ENCODE measurements around the gene ZNF22. TPM values are rescaled to one million over a fixed set of nuclear protein-coding genes. Genes with fewer than 3 reads are reported as not detected.
"Not testable (repeated sequence)": the region's sequence is repeated elsewhere in the genome, so short reads cannot be mapped to it uniquely, and the experiment has no call there.

ZNF22 gene
- total RNA-seq, 4 donors from 2014 or later = 4.7 to 19.0 (median 8.0) TPM

DNA sequence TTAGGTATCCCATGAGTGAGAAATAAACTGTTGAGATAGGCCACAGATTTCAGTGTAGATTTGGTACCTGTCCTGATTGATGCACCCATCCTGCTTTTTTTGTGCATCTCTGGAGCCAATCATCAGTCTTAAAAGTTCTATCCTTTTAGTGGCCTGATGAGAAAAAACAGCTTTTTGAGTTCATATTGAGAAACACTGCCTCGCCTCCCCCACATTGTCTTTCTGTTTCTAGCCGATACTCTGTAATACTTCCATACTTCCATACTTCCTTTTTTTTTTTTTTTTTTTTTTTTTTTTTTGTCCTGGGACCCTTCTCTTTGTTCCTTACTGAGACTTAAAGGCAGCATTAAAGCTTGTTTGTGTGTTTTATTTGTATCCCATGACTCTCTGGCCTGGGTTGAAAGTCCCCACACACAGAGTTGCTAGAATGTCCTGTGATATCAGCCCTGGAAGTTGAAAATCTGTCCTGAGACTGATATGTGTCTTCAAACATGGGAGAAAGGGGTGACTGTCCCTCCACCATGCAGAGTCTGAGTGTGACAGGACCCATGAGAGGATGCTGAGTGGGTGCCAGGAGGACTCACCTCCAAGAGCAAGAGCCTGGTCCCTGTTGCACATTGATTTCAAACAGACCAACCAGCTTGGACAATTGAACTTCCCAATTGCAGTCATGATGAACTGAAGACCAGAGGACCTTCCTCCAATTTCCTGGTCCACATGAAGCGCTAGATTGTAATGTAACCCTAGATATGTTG is 5.7 kb downstream of the ZNF22 start:
- H3K9me3 ChIP-seq = no peaks in the 10 kb centered on the region
- H3K36me3 ChIP-seq = peaks cover 0 to 10% (median 0%) of the 10 kb centered on the region in 3 donors
- TF ChIP-seq, protein P1, sequence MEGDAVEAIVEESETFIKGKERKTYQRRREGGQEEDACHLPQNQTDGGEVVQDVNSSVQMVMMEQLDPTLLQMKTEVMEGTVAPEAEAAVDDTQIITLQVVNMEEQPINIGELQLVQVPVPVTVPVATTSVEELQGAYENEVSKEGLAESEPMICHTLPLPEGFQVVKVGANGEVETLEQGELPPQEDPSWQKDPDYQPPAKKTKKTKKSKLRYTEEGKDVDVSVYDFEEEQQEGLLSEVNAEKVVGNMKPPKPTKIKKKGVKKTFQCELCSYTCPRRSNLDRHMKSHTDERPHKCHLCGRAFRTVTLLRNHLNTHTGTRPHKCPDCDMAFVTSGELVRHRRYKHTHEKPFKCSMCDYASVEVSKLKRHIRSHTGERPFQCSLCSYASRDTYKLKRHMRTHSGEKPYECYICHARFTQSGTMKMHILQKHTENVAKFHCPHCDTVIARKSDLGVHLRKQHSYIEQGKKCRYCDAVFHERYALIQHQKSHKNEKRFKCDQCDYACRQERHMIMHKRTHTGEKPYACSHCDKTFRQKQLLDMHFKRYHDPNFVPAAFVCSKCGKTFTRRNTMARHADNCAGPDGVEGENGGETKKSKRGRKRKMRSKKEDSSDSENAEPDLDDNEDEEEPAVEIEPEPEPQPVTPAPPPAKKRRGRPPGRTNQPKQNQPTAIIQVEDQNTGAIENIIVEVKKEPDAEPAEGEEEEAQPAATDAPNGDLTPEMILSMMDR (IDR thresholded peaks at IDR 0.05) = no peak
- TF ChIP-seq POLR2A (IDR thresholded peaks at IDR 0.05) = no peak
- no peak overlapping the region for H3K27ac ChIP-seq
- DNase-seq = no peak
- no peaks in the 10 kb centered on the region for H3K27me3 ChIP-seq
- no peak overlapping the region for H3K4me3 ChIP-seq
- peaks cover 0 to 12% (median 3%) of the 10 kb centered on the region in 4 donors for H3K4me1 ChIP-seq

DNA sequence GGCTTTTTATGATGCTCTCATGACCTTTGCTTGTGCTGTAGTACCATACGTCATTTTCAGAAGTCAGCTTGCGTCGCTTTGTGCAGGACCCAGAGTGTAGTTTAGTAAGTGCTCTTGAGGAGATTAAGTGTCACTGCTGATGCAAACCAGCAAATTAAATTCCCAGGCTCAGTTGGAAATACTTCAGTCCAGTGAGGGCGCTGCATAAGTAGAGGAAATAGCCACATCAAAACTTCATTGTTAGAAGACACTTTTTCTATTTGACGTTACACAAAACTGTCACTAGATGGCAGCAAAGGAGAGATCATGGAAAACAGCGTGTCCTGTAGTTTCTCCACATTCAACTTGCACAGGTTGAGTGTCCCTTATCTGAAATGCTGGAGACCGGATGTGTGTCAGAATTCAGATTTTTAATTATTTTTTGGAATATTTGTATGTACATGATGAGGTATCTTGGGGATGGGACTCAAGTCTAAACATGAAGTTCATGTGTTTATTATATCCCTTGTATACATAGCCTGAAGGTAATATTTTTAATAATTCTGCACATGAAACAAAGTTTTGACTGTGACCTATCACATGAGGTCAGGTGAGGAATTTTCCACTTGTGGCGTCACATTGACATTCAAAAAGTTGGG is 7.9 kb downstream of the ZNF22 start:
- no peaks in the 10 kb centered on the region for H3K4me1 ChIP-seq
- DNase-seq = no peak
- H3K9me3 ChIP-seq = no peaks in the 10 kb centered on the region
- H3K27me3 ChIP-seq = no peaks in the 10 kb centered on the region
- no peak overlapping the region for H3K4me3 ChIP-seq
- no peak for TF ChIP-seq POLR2A (IDR thresholded peaks at IDR 0.05)
- TF ChIP-seq, protein P1 (IDR thresholded peaks at IDR 0.05) = peak; percentile 38 to 91 (median 83)
- H3K27ac ChIP-seq = no peak overlapping the region
- H3K36me3 ChIP-seq = peaks cover 0 to 5% (median 0%) of the 10 kb centered on the region in 3 donors

DNA sequence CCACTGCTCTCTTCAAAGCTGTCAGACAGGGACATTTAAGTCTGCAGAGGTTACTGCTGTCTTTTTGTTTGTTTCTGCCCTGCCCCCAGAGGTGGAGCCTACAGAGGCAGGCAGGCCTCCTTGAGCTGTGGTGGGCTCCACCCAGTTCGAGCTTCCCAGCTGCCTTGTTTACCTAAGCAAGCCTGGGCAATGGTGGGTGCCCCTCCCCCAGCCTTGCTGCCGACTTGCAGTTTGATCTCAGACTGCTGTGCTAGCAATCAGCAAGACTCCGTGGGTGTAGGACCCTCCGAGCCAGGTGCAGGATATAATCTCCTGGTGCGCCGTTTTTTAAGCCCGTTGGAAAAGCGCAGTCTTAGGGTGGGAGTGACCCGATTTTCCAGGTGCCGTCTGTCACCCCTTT is 13.8 kb downstream of the ZNF22 start:
- H3K27ac ChIP-seq, H3K36me3 ChIP-seq, DNase-seq, H3K4me3 ChIP-seq, H3K4me1 ChIP-seq, H3K27me3 ChIP-seq, H3K9me3 ChIP-seq: not testable (repeated sequence)

DNA sequence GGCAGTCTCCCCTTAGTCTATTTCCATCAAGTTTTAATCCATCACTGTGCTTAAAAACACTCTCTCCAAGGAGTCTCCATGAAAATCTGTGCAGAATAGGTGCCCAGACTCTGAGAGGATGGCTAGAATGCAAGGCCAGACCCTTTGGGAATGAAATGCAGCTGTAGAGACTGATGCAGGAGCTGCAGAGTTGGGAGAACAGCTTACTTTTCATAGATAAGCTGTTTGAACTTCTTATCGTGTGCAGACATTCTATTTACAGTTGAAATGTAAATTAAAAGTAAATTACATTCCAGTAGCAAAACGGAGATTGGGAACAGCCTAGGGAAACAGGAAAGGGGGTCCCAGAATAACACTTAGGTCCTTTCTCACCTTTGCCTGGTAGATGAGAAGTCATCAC is 14.9 kb downstream of the ZNF22 start:
- TF ChIP-seq, protein P1 (IDR thresholded peaks at IDR 0.05) = no peak
- no peak for TF ChIP-seq POLR2A (IDR thresholded peaks at IDR 0.05)
- Histone ChIP-seq H3K36me3 (no peaks in the 10 kb centered on the region), H3K27me3 (no peaks in the 10 kb centered on the region), H3K4me1 (no peaks in the 10 kb centered on the region), H3K9me3 (no peaks in the 10 kb centered on the region), H3K27ac (no peak overlapping the region), H3K4me3 (no peak overlapping the region)
- DNase-seq = no peak

DNA sequence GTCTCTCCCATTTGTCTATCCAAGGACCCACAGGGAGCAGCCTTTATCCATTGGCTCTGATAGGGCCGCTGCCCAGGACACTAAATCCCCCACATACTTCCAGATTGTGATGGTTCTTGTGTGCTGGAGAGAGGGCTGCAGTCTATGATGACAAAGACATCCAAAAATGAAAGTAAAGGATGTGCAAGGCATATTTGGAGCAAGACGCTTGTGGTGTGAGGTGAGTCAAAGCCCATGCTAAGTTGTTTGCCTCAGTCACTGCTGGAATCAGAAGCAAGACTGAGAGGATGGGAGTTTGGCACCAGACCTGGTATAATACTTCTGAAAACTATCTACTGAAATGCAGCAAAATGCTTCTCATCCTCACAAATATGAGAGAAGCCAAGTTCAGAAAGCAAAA is 22.7 kb downstream of the ZNF22 start:
- no peaks in the 10 kb centered on the region for H3K9me3 ChIP-seq
- H3K36me3 ChIP-seq = no peaks in the 10 kb centered on the region
- H3K4me3 ChIP-seq = no peak overlapping the region
- no peak overlapping the region for H3K27ac ChIP-seq
- TF ChIP-seq POLR2A (IDR thresholded peaks at IDR 0.05) = no peak
- TF ChIP-seq, protein P1 (IDR thresholded peaks at IDR 0.05) = no peak
- no peak for DNase-seq
- H3K4me1 ChIP-seq = no peaks in the 10 kb centered on the region
- H3K27me3 ChIP-seq = no peaks in the 10 kb centered on the region

DNA sequence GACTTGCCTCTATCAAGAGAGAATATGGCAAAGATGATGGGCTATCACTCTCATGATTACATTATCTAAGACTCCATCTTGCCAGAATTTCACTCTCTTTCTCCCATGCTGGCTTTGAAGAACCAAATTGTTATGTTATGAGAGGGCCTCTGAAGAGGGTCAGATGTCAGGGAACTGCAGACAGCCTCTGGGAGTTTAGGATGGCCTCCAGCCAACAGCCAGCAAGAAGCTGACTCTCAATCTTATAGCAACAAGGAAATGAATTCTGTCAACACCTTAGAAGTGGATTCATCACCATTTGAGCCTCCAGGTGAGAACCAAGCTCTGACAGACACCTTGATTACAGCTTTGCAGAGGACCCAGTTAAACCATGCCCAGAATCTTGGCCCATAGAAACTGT is 33.6 kb downstream of the ZNF22 start:
- TF ChIP-seq, protein P1 (IDR thresholded peaks at IDR 0.05) = no peak
- no peak for TF ChIP-seq POLR2A (IDR thresholded peaks at IDR 0.05)
- Histone ChIP-seq H3K27me3 (no peaks in the 10 kb centered on the region), H3K4me3 (no peak overlapping the region)

More for the DNA sequence above, 33.6 kb downstream of the ZNF22 start:
- Histone ChIP-seq H3K4me1 (no peaks in the 10 kb centered on the region), H3K36me3 (no peaks in the 10 kb centered on the region), H3K9me3 (peaks cover 0 to 7% (median 0%) of the 10 kb centered on the region in 4 donors), H3K27ac (no peak overlapping the region)
- no peak for DNase-seq
